Activated CD4-positive, alpha-beta T cell treated with anti-CD3 and anti-CD28 coated beads, Interleukin-2, amount 50 U/mL, for 48 hours (primary cell): Measurements from ENCODE around the gene RAP2A.

Source experiments
- DNase-seq, 2 experiments: peaks; one replicate each; pipeline ENCODE4 v3.0.0-alpha.2; 2020

RAP2A gene

DNA sequence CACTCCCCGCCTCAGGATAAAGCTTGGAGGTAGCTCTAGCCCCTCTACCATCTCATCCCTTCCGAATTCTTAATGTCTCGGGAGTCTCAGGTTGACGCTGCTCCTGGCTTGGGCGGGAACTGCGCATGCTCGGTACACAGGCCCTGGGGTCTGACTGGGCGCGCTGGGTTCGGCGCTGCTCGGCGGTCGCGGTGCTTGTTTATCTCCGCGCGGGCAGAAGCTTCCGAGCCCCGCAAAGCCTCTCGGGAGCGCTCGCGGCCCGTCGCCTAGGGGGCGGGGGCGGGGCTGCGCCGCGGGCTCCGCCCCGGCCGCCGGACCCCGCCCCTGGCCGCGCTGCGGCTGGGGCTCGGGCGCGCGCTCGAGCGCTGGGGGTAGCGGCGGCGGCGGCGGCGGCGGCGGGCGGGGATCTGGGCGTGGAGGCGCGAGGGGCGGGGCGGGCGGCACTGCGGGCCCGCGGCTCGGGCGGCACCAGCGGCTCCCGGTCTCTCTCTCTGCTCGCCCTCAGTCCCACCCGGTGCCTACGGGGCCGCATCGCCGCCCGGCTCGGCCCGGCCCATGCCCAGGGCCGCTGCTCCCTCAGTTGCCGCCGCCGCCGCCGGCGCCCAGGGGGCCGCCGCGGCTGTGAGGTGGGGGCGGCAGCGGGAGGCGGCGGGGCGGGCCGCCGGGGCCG, at the start of gene RAP2A:
Gene RAP2A, plus strand, starts transcription at position 443 of the 670 bp plus-strand sequence. CDS start 302 bp downstream, outside the sequence.
- DNase-seq, result peak; percentile 85 to 88

- no peak for DNase-seq
Measured at GRCh38 chr13:97384371-97384770, 49.6 kb upstream of the RAP2A start.

DNA sequence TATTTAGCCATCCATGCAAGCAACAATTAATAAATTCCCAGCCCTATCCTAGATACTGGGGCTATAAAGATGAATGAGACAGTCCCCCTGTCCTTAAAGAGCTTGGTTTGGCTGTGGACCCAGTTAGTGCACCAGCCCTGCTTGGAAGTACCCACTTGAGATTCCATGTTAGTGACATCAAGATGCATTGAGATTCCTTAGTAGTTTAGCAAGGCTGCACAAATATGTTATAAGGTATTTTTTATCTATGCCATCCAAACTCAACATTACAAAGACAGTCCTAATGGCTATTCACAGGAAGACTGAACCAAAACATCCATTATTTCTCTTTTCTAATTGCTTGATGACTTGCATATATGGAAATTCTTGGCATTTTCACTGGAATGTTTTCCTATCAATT, 48.8 kb upstream of the RAP2A start:
- DNase-seq, result no peak

DNA sequence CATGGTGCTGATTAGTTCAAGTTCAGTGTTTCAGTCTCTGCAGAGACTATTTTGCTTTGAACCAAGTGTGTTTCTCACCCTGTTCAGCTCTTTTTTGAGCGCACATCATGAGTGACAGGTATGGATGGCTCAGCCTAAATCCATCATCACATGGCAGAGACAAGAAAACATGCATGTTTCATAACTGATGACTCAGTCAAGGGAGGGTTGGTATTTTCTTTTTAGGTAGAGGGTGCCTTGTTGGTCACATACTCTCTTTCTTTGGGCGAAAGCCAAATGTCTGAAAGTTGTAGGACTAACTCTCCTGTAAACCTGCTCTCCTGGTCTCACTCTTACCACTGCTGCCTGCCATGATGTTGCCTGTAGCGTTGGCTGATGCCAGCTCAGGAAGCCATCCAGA, 48.1 kb upstream of the RAP2A start:
- DNase-seq, result no peak

- peak in 1 of 2 experiments; percentile 5 for DNase-seq
Measured at GRCh38 chr13:97386801-97387484, 47.0 kb upstream of the RAP2A start.

DNA sequence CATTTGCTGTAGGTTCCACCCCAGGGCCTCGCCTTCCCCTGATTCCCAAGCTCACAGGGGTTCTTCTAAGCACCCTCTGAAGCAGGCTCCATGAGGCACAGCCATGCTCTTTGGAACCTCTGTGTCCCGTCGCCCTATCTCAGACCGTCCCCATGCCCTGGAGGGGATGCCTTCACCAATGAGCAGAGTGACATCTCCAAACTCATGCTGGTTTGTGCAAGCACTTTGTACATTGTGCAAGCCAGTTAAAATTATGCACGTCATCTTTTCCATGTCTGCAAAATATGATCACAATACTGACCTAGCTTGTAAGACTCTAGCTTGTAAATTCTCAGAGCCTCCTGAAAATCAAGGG, 46.5 kb upstream of the RAP2A start:
- DNase-seq, result no peak

DNA sequence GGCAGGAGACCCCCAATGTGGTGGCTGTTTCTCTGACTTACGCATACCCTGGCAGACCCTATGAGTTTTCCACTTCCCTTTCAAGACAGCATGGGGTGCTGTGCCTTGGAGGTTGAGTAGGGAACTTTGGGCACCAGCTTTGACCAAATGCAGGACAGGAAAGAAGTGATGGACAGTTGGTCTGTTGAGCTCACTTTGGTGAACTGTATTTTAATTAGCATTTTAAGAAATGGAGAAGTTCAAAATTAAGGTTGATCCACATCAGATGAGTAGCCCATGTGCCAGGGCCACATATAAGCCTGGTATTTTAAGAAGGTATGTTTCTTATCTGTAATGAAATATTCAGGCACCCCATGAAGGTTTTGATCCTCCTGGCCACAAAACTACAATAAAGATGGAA, 46.1 kb upstream of the RAP2A start:
- DNase-seq, result no peak

DNA sequence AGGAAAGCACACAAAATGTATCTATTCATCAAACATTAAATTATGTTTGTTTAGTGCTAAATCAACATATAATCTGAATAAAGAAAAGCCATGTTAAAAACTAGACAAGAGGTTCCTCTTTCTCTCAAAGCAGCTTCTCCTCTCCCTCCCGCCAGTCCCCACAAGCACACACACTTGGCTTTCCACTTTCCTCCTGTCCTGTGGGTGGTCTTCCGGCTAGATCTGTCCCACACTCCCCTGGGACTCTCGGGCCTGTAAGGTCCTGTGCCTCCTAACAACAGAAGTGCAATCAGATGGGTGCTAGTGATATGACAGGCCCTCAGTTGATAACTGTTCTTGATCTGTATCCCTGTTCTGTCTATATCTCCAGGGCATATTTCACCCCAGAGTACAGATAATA, 45.6 kb upstream of the RAP2A start:
- DNase-seq, result no peak

DNA sequence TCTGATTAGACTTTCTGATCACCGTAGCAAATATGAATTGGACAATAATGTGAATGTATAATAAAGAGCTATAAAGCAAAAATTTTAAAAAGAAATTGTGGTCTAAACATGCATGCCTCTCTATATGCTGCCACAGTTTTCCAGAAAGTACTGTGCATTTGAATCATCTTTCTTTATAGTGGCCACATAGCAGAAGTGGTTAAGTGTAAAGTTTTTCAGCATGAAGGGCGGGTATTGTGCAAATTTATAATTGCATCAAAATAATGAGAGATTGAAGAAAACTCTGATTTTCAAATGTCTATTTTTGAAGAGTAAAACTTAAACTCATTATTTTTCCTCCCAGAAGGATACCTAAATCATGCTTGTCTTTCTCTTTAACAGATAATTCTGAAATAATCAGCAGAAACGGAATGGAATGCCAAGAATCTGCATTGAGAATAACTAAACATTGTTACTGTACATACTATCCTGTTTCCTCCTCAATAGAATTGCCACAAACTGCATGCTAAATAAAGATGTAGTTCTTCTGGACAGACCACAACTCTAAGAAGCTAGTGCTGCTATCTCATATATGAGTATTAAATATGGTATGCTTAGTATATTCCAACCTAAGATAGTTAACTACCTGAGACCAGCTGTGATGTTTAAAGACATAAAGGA, 42.9 kb upstream of the RAP2A start:
- DNase-seq, result no peak

DNA sequence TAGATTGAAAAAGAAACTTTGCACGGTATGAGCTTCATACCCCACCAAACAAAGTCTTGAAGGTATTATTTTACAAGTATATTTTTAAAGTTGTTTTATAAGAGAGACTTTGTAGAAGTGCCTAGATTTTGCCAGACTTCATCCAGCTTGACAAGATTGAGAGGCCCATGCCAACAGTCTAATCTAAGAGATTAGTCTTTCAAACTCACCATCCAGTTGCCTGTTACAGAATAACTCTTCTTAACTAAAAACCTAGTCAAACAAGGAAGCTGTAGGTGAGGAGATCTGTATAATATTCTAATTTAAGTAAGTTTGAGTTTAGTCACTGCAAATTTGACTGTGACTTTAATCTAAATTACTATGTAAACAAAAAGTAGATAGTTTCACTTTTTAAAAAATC, 41.9 kb upstream of the RAP2A start:
- no peak for DNase-seq

DNA sequence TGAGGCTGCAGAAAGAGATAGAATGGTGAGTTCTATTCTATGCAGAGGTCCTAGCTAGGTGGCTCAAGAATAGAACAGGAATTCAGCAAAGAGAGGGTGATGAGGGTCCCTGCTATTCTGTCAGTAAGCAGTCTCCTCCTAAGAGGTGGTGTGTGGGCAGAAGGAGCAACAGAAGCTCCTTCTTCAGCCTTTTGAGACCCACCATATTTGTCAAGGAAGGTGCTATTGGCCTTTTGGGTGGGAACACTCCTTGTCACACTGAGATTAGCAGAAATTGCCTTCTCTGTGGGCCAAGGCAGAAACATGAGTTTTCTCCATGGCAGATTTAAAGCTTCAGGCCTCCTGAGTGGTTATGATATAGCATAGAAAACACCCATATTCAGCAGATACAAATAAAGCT, 39.4 kb upstream of the RAP2A start:
- no peak for DNase-seq

DNA sequence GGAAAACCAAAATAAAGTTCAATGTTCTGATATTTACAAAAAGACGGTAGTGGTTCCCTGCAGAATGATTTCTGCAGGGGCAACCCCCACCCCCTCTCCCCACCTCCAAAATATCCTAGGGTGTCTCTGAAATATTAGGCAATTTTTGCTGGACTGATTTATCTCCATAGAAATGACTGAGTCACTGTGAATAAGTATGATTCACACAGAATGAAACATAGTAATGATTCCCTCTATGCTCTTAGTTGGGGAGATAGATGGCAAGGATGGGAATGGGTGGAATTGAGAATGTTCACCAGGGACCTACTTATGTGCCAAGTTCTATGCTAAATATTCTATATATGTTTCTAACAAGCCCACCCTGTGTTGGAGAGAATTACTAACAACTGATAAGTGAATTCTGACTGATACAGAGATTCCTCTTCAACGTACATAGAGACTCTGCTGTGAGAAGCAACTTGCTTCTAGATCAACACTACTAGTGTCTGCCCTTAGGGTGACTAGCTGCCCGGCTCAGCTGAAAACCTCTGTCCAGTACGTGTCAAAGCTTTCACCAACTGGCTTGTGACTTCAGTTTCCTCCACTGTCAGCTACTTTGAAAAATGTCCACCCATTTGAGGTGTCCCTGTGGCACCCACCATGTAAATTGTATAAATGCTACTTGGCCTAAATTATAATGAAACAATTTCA, 38.4 kb upstream of the RAP2A start:
- no peak for DNase-seq

- DNase-seq, result no peak
Measured at GRCh38 chr13:97397267-97397666, 36.7 kb upstream of the RAP2A start.

DNA sequence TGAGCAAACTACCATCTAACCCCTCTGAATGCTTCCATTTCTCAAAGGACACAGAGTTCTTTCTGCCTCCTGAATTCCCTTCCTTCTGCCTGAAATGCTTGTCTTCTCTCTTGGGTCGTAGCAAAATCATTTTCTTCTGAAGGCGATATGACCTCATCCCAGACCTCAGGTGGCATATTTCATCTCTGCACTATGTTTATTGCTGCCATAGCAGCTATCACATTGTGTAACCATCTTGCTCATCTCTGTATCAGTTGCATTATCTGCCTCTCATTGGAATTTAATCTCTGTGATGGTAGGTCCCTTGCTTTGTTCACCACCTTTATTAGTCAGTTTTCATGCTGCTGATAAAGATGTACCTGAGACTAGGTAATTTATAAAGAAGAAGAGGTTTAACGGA, 32.5 kb upstream of the RAP2A start:
- DNase-seq, result no peak

- no peak for DNase-seq
Measured at GRCh38 chr13:97403893-97404750, 29.8 kb upstream of the RAP2A start.

- no peak for DNase-seq
Measured at GRCh38 chr13:97407540-97407939, 26.4 kb upstream of the RAP2A start.

- no peak for DNase-seq
Measured at GRCh38 chr13:97408938-97409337, 25.0 kb upstream of the RAP2A start.

DNA sequence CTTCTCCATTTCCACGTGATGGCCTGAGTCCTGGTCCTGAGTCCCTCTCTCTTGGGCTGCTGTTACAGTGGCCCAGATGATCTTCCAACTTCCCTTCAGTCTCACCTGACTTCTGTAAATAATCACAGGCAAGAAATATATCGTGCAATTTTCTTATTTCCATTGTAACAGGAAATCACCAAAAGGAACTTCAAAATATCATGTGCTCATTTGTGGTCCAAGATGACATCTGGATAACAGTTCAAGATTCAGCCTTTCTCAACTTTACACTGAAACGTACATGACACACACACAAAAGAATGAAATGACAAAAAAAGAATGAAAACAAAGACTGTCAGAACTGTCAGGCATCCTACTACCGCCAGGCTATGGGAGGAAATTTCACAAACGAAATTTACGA, 22.0 kb upstream of the RAP2A start:
- DNase-seq, result no peak

DNA sequence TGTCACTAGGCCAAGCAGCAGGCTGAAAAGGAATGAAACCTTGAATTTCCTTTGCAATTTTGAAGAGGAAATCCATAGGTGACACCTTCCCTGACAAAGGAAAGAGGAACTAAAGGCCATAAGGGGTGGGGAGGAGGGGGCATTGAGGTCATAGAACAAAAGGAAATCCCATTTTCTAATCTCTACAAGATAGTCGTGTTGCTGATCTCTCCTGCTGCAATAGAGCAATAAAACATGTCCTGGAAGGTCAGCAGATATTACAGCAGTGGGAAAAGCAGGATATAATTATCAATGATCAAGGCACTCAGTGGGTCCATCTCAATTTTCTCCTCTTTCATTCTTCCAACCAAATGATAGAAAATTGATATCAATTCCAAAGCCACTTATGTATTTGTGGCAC, 20.3 kb upstream of the RAP2A start:
- no peak for DNase-seq

GRCh38 chr13:97414392-97414791, 19.6 kb upstream of the RAP2A start:
- no peak for DNase-seq

DNA sequence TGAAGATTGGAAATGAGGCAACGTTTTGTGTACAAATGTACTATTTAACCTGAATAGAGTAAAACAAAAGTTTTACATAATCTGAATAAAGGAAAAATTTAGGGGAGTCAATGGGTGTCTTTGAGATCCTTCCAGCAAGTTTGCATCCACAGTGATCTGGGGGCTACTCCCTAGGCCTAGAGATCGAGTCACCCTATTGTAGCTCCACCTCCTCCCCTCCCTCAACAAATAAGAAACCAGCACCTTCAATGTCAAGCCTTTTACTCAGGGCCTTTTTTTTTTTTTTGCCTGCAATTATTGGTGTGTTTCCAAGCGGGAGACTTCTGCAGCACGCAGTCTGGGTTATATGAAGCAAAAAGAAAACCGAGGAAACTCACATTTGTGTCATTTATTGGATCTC, 16.3 kb upstream of the RAP2A start:
- DNase-seq, result no peak

DNA sequence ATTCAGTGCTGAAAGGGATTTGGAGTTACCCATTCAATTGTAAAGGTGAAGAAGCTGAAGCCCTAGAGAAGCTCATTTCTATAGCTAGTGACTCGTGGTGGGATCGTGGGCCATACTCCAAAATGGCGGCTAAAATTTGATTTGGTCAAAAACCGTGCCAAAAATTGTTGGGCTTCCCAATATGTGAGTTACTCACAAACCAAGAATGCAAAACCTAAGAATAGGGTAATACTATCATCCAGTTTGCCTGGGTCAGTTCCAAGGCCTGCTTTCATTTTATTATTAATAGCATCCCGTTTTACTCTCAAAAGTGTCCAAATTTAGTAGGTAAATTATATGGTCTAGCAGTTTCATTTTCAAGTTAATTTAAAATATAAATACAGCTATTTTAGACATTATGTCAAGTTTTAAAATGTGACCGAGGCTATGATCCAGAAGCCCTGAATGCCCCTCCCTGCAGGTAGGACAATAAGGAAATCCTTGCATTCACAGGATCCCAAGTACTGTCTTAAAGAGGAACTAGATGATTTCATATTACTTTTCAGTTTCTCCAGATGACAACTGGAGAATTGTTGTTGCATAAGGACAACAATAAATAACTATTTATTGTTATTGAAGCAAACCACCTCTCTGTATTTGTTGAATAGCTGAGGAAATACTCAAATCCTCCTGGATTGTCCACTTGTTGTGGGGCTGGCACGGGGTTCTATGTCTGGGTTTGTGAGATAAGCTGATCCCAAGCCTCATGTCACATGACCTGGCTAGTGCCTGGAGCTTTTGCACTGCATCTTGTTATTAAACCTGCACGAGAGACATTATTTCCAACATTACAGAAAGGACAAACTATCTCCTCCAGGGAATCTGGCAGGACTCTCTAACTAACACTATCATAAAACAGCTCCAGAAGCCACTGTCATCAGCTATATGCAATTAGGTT, 11.6 kb upstream of the RAP2A start:
- no peak for DNase-seq
